SK-N-SH (cell line): Measurements from ENCODE around the gene EFCAB6. TPM values are rescaled to one million over a fixed set of nuclear protein-coding genes. Genes with fewer than 3 reads are reported as not detected.
A peak's percentile ranks its signal among the peaks of the same experiment; 100 is the strongest.

ENCODE experiments used
- CTCF ChIA-PET: fragments of 300-600, 350-600 bp; formaldehyde crosslinking; extraction: SDS; loops from one replicate; lab custom pipeline; 2021; lab: Yijun Ruan, JAX
- POLR2A ChIA-PET: fragments of 350-600 bp; sonication (Branson Sonifier 250); formaldehyde crosslinking; extraction: SDS; loops from one replicate; lab custom pipeline; 2020; ENCODE audit warnings: antibody characterized with exemption, inconsistent platforms; lab: Yijun Ruan, JAX
- DNase-seq: peaks from one replicate; pipeline ENCODE4 v3.0.0; 2012
- H2AFZ ChIP-seq: fragments of 200-600 bp; sonication (generic); 2 replicates; pipeline ENCODE4 v1.8.1; 2016; ENCODE audit warnings: antibody characterized with exemption, mild to moderate bottlenecking, low read depth
- H3F3A ChIP-seq: fragments of 200-600 bp; sonication (generic); replicated peaks from 2 replicates; pipeline ENCODE3; 2016; ENCODE audit warnings: antibody characterized with exemption, mild to moderate bottlenecking; ENCODE audit not compliant: insufficient read depth
- H3K27ac ChIP-seq, 2 experiments: fragments of 200-500 bp in 1 of 2; fragments of 200-600 bp in 1 of 2; sonication (Bioruptor generic) in 1 of 2; sonication (generic), shearing (Covaris generic) in 1 of 2; 2 replicates each; pipeline versions ENCODE4 v1.5.1 to v1.6.1; 2014 to 2016; ENCODE audit warnings: low read depth in 2 of 2, inconsistent platforms in 1 of 2, low read length in 1 of 2, mild to moderate bottlenecking in 1 of 2, mixed read lengths in 1 of 2
- H3K27me3 ChIP-seq: fragments of 200-600 bp; sonication (generic), shearing (Covaris generic); 2 replicates; pipeline ENCODE4 v1.6.1; 2016; ENCODE audit warnings: mixed run types; ENCODE audit not compliant: insufficient read depth
- H3K36me3 ChIP-seq, 2 experiments: fragments of 200-500 bp in 1 of 2; fragments of 200-600 bp in 1 of 2; sonication (Bioruptor generic) in 1 of 2; sonication (generic) in 1 of 2; replicated peaks in 1 of 2; 2 replicates each; pipeline versions ENCODE3 to v1.5.1; 2014 to 2016; ENCODE audit warnings: low read length in 1 of 2, mild to moderate bottlenecking in 1 of 2; ENCODE audit not compliant: insufficient read depth in 2 of 2, control insufficient read depth in 1 of 2
- H3K4me1 ChIP-seq, 2 experiments: fragments of 200-500 bp in 1 of 2; fragments of 200-600 bp in 1 of 2; sonication (Bioruptor generic) in 1 of 2; sonication (generic), shearing (Covaris generic) in 1 of 2; 2 replicates each; pipeline versions ENCODE4 v1.5.1 to v1.6.1; 2014 to 2016; ENCODE audit warnings: low read depth in 1 of 2, low read length in 1 of 2, mixed run types in 1 of 2; ENCODE audit not compliant: insufficient read depth in 2 of 2, control insufficient read depth in 1 of 2
- H3K4me2 ChIP-seq: fragments of 200-600 bp; sonication (generic), shearing (Covaris generic); 2 replicates; pipeline ENCODE4 v1.6.1; 2017; ENCODE audit warnings: mixed run types
- H3K4me3 ChIP-seq, 2 experiments: fragments of 200-500 bp in 1 of 2; fragments of 200-600 bp in 1 of 2; sonication (Bioruptor generic) in 1 of 2; sonication (generic), shearing (Covaris generic) in 1 of 2; 2 replicates each; pipeline versions ENCODE4 v1.5.1 to v1.8.1; 2014 to 2016; ENCODE audit warnings: low read depth in 2 of 2, inconsistent platforms in 1 of 2, low read length in 1 of 2, mild to moderate bottlenecking in 1 of 2, mixed read lengths in 1 of 2, moderate library complexity in 1 of 2
- H3K79me2 ChIP-seq: fragments of 200-600 bp; sonication (generic); 2 replicates; pipeline ENCODE4 v1.8.1; 2017; ENCODE audit warnings: mild to moderate bottlenecking; ENCODE audit not compliant: insufficient read depth
- H3K9ac ChIP-seq: fragments of 200-600 bp; sonication (generic); 2 replicates; pipeline ENCODE4 v1.6.1; 2017; ENCODE audit warnings: mixed run types
- H3K9me2 ChIP-seq: fragments of 200-600 bp; sonication (generic); 2 replicates; pipeline ENCODE4 v1.6.1; 2017; ENCODE audit warnings: mixed run types
- H3K9me3 ChIP-seq: fragments of 200-600 bp; sonication (generic); 2 replicates; pipeline ENCODE4 v1.6.1; 2017; ENCODE audit warnings: mixed run types, mild to moderate bottlenecking, moderate library complexity
- H4K20me1 ChIP-seq: fragments of 200-600 bp; sonication (generic); 2 replicates; pipeline ENCODE4 v1.6.1; 2017; ENCODE audit warnings: mild to moderate bottlenecking, mixed run types; ENCODE audit not compliant: insufficient read depth
- CHD2 ChIP-seq: fragments of 150-350 bp; IDR thresholded peaks from 2 replicates; pipeline ENCODE4 v1.6.1; 2018; ENCODE audit warnings: low read length; ENCODE audit not compliant: partially characterized antibody
- EP300 ChIP-seq, 2 experiments: IDR thresholded peaks; 2 replicates each; pipeline versions ENCODE4 v1.4.0 to v1.6.1; 2012; ENCODE audit warnings: borderline replicate concordance in 1 of 2, low read depth in 1 of 2, low read length in 1 of 2
- IRF3 ChIP-seq: fragments of 150-350 bp; IDR thresholded peaks from 2 replicates; pipeline ENCODE4 v1.6.1; 2016; ENCODE audit warnings: mild to moderate bottlenecking, low read depth, low read length
- NRF1 ChIP-seq: IDR thresholded peaks from 2 replicates; pipeline ENCODE4 v1.6.1; 2012; ENCODE audit warnings: low read depth, mild to moderate bottlenecking, low read length
- POLR2AphosphoS5 ChIP-seq: IDR thresholded peaks from 2 replicates; pipeline ENCODE4 v1.6.1; 2012; ENCODE audit warnings: low read depth, low read length
- RFX5 ChIP-seq: IDR thresholded peaks from 2 replicates; pipeline ENCODE4 v1.6.1; 2012; ENCODE audit warnings: mild to moderate bottlenecking, improper control_type of control experiment, low read length
- SIN3A ChIP-seq: IDR thresholded peaks from 2 replicates; pipeline ENCODE4 v1.6.1; 2012; ENCODE audit warnings: low read depth, mild to moderate bottlenecking, low read length, moderate library complexity, borderline replicate concordance
- SMC3 ChIP-seq: IDR thresholded peaks from 2 replicates; pipeline ENCODE4 v1.6.1; 2012; ENCODE audit warnings: low read depth, low read length, improper control_type of control experiment
- TAF1 ChIP-seq: IDR thresholded peaks from 2 replicates; pipeline ENCODE4 v1.6.1; 2012; ENCODE audit warnings: low read depth, mild to moderate bottlenecking, low read length, moderate library complexity, borderline replicate concordance
- TEAD4 ChIP-seq: IDR thresholded peaks from 2 replicates; pipeline ENCODE4 v1.4.0; 2012; ENCODE audit warnings: mild to moderate bottlenecking, borderline replicate concordance; ENCODE audit not compliant: insufficient read depth
- USF1 ChIP-seq: IDR thresholded peaks from 2 replicates; pipeline ENCODE4 v1.4.0; 2012; ENCODE audit warnings: low read depth, borderline replicate concordance
- ZBTB33 ChIP-seq: IDR thresholded peaks from 2 replicates; pipeline ENCODE4 v1.4.0; 2012; ENCODE audit warnings: low read depth, borderline replicate concordance
- WGBS: methylation state at CpG from one replicate; pipeline ENCODE4 v1.1.6; 2017; ENCODE audit warnings: low lambda C conversion rate; 5-methylcytosine and 5-hydroxymethylcytosine counted together
- polyA plus RNA-seq, 3 experiments: library from polyadenylated mRNA; depleted of rRNA; stranded (reverse); fragments of >200 nt; gene quantifications; 2 replicates each; pipeline ENCODE4 v1.2.3, GENCODE V29; 2012

EFCAB6 gene
- polyA plus RNA-seq, 1 of the 3 experiments (the other 2 are of a cell fraction), result 0.46 TPM

GRCh38 chr22:43861529-43861928, 49.4 kb upstream of the EFCAB6 start (continued):
- no peak for TF ChIP-seq ZBTB33
- TF ChIP-seq CHD2, result no peak
- no peak for TF ChIP-seq TAF1
- TF ChIP-seq POLR2AphosphoS5, result no peak
- no peak for TF ChIP-seq IRF3

GRCh38 chr22:43860831-43861230, 48.7 kb upstream of the EFCAB6 start:
- H3K9ac ChIP-seq, result no peak overlapping the region
- TF ChIP-seq SIN3A (no peak), SMC3 (no peak), NRF1 (no peak), TEAD4 (no peak), USF1 (no peak), RFX5 (no peak), EP300 (IDR thresholded peaks at IDR 0.05; ENCODE audit: borderline replicate concordance in 1 of 2, low read depth in 1 of 2, low read length in 1 of 2) (no peak)
- TF ChIP-seq, all 33 proteins: peak for 0

More at GRCh38 chr22:43860831-43861230, 48.7 kb upstream of the EFCAB6 start:
- H3K27ac ChIP-seq, result no peak overlapping the region
- WGBS, result 80% methylated on average over 4 of the region's 12 CpGs
- no peaks in the 10 kb centered on the region for H3K9me2 ChIP-seq
- H3K4me3 ChIP-seq, result peak overlapping the region in 1 of 2 experiments; percentile 54; a peak in 1 of 4 replicates
- H3F3A ChIP-seq, result no peaks in the 10 kb centered on the region
- CTCF ChIA-PET, result interaction anchor here (1.8 kb wide), 1 partner anchor 85 kb away, joined by 5 read pairs; no protein-coding TSS in a partner anchor
- H3K36me3 ChIP-seq, result no peaks in the 10 kb centered on the region
- peaks cover 0 to 7% of the 10 kb centered on the region in 2 experiments; a peak in 1 of 4 replicates for H3K4me1 ChIP-seq
- H4K20me1 ChIP-seq, result no peaks in the 10 kb centered on the region
- no peaks in the 10 kb centered on the region for H3K9me3 ChIP-seq
- peak overlapping the region; percentile 71; the same call in 1 of the 2 replicates for H3K4me2 ChIP-seq
- DNase-seq, result no peak
- POLR2A ChIA-PET, result no interaction called here
- H3K27me3 ChIP-seq, result no peaks in the 10 kb centered on the region
- peaks cover 10% of the 10 kb centered on the region; the same call in 1 of the 2 replicates for H3K79me2 ChIP-seq
- H2AFZ ChIP-seq, result no peak overlapping the region
